Tibial artery (tissue), 4 donors: Measurements from ENCODE around the gene HPCAL1.
"Not testable (repeated sequence)": the region's sequence is repeated elsewhere in the genome, so short reads cannot be mapped to it uniquely, and the experiment has no call there.

Experiments used
- DNase-seq, 2 donors: peaks; one replicate each; pipeline ENCODE4 v3.0.0-alpha.2; 2019
- H3K27ac ChIP-seq, 2 donors: fragments of 200-600 bp; sonication (generic) in 1 of 2; 1 replicate in 1 of 2; 2 replicates in 1 of 2; pipeline ENCODE4 v1.5.1; 2018 to 2019; ENCODE audit warnings: mild to moderate bottlenecking in 1 of 2
- H3K27me3 ChIP-seq, 2 donors: fragments of 200-600 bp; sonication (generic) in 1 of 2; one replicate each; pipeline versions ENCODE4 v1.5.1 to v1.6.0; 2016 to 2019
- H3K36me3 ChIP-seq, 3 donors: fragments of 200-600 bp; sonication (generic) in 2 of 3; one replicate each; pipeline ENCODE4 v1.5.1; 2016 to 2019; ENCODE audit warnings: mild to moderate bottlenecking in 2 of 3
- H3K4me1 ChIP-seq, 4 donors: fragments of 200-600 bp; sonication (generic) in 2 of 4; 1 replicate in 3 of 4; 2 replicates in 1 of 4; pipeline ENCODE4 v1.5.1; 2016 to 2019
- H3K4me3 ChIP-seq, 2 donors: fragments of 200-600 bp; sonication (generic) in 1 of 2; 1 replicate in 1 of 2; 2 replicates in 1 of 2; pipeline ENCODE4 v1.5.1; 2018 to 2019; ENCODE audit warnings: mild to moderate bottlenecking in 2 of 2
- H3K9me3 ChIP-seq, 3 donors: fragments of 200-600 bp; sonication (generic) in 1 of 3; one replicate each; pipeline ENCODE4 v1.5.1; 2016 to 2019
- CTCF ChIP-seq, 2 experiments: fragments of 200-600 bp in 1 of 2; fragments of 450-650 bp in 1 of 2; IDR thresholded peaks; one replicate each; pipeline ENCODE4 v1.5.1; 2017 to 2019; ENCODE audit warnings: antibody characterized with exemption in 2 of 2, mild to moderate bottlenecking in 1 of 2, moderate library complexity in 1 of 2
- intact Hi-C: fragments of 100-400 bp; cut with DNase I; formaldehyde crosslinking; loops from one replicate; pipeline ENCODE4 v1.15.0; 2023; ENCODE audit warnings: low total_unique reads

The HPCAL1 gene

GRCh38 chr2:10452312-10452711 lies 149.6 kb downstream of the HPCAL1 start:
- Histone ChIP-seq H3K9me3 (no peaks in the 10 kb centered on the region), H3K4me1 (peaks cover 0 to 41% (median 30%) of the 10 kb centered on the region in 4 donors), H3K4me3 (no peak overlapping the region), H3K27ac (peak overlapping the region in 1 of 2 donors; percentile 17), H3K27me3 (no peaks in the 10 kb centered on the region), H3K36me3 (no peaks in the 10 kb centered on the region)
- peak in 1 of 2 donors; percentile 74 for DNase-seq
- TF ChIP-seq CTCF (IDR thresholded peaks at IDR 0.05): no peak
- intact Hi-C loops: no loop called here

GRCh38 chr2:10452956-10453904 lies 150.5 kb downstream of the HPCAL1 start:
- peak overlapping the region in 1 of 2 donors; percentile 80 for H3K27ac ChIP-seq
- no peaks in the 10 kb centered on the region for H3K9me3 ChIP-seq
- peaks cover 0 to 42% (median 36%) of the 10 kb centered on the region in 4 donors for H3K4me1 ChIP-seq
- intact Hi-C loops: no loop called here
- H3K4me3 ChIP-seq: no peak overlapping the region
- TF ChIP-seq CTCF (IDR thresholded peaks at IDR 0.05): no peak
- no peaks in the 10 kb centered on the region for H3K27me3 ChIP-seq
- no peaks in the 10 kb centered on the region for H3K36me3 ChIP-seq
- DNase-seq: no peak

DNA sequence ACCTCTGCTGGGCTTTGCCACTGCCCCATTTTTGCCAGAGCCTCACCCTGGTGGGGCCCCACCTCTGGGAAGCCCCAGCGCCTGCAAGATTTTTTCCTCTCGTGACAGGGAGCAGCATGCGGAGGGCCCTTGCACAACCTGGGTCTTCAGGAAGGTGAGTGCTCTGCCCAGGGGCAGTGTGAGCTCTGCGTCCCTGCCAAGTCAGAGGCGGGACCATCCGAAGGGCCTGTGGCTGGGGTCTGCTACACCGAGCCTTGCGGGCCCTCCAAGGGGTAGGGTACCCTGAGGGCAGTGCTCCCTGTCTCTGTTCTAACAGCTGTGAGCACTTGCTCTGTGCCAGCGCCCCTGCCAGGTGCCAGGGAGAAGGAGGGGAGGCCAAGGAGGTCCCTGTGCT lies 151.2 kb downstream of the HPCAL1 start:
- intact Hi-C loops: no loop called here
- TF ChIP-seq CTCF (IDR thresholded peaks at IDR 0.05): no peak
- H3K27ac ChIP-seq: peak overlapping the region; percentile 63 to 80
- H3K4me3 ChIP-seq: no peak overlapping the region
- H3K36me3 ChIP-seq: no peaks in the 10 kb centered on the region
- no peak for DNase-seq
- no peaks in the 10 kb centered on the region for H3K9me3 ChIP-seq
- no peaks in the 10 kb centered on the region for H3K27me3 ChIP-seq
- peaks cover 0 to 43% (median 35%) of the 10 kb centered on the region in 4 donors for H3K4me1 ChIP-seq

GRCh38 chr2:10454505-10454904 lies 151.8 kb downstream of the HPCAL1 start:
- TF ChIP-seq CTCF (IDR thresholded peaks at IDR 0.05): no peak
- Histone ChIP-seq H3K4me3 (no peak overlapping the region), H3K4me1 (peaks cover 0 to 37% (median 30%) of the 10 kb centered on the region in 4 donors), H3K36me3 (no peaks in the 10 kb centered on the region), H3K27ac (peak overlapping the region; percentile 63 to 80), H3K27me3 (no peaks in the 10 kb centered on the region), H3K9me3 (no peaks in the 10 kb centered on the region)
- DNase-seq: peak in 1 of 2 donors; percentile 87
- intact Hi-C loops: no loop called here

- H3K9me3 ChIP-seq, DNase-seq, H3K27me3 ChIP-seq, H3K4me3 ChIP-seq, H3K36me3 ChIP-seq, intact Hi-C loops: not testable (repeated sequence)
- H3K27ac ChIP-seq: peak overlapping the region; percentile 41 to 56
- peaks cover 0 to 34% (median 24%) of the 10 kb centered on the region in 4 donors for H3K4me1 ChIP-seq
Observed at GRCh38 chr2:10457195-10457594, 154.5 kb downstream of the HPCAL1 start.
